ENCODE data around the gene H1-8. TPM values are rescaled to one million over a fixed set of nuclear protein-coding genes. Genes with fewer than 3 reads are reported as not detected.

The H1-8 gene
- polyA plus RNA-seq, 3 donors: not detected

GRCh38 chr3:129592381-129593131 is 49.6 kb downstream of the H1-8 start:
- peak; percentile 64 for DNase-seq

DNA sequence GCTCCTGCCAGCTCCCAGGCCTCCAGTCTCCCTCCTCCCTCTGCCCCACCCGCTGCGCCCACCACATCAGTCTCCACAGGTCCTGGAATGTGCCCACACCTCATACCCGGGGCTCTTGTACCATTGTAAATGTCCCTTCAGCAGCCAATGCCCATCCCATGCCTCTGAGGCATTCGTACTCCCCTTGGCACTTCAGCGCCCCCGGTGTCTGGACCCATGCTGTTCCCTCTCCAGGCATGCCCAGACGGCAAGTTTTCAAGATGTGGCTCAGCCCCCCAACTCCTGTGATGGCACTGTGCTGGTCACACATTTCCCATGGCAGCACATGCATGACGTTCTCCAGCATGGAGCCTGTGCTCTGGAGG is 50.2 kb downstream of the H1-8 start:
- no peak for DNase-seq

- DNase-seq: no peak
Observed at GRCh38 chr3:129593595-129594339, 50.8 kb downstream of the H1-8 start.

DNA sequence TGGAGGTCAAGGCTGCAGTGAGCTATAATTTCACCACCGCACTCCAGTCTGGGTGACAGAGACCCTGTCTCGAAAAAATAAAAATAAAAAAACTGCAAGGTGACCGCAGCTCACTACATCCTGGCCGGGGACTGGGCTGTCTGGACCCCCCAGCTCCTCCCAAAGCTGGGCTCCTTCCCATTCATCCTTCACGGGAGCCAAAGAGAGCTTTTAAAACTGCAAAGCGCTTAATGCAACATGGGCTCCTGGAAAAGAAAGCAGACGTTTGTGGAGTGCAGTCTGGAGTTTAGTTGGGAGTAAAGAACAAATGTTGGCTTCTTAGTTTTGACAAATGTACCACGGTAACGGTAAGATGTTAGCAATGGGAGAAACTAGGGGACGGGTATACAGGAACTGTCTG is 51.4 kb downstream of the H1-8 start:
- DNase-seq: no peak

- DNase-seq: no peak
Observed at GRCh38 chr3:129594907-129595390, 52.0 kb downstream of the H1-8 start.

DNA sequence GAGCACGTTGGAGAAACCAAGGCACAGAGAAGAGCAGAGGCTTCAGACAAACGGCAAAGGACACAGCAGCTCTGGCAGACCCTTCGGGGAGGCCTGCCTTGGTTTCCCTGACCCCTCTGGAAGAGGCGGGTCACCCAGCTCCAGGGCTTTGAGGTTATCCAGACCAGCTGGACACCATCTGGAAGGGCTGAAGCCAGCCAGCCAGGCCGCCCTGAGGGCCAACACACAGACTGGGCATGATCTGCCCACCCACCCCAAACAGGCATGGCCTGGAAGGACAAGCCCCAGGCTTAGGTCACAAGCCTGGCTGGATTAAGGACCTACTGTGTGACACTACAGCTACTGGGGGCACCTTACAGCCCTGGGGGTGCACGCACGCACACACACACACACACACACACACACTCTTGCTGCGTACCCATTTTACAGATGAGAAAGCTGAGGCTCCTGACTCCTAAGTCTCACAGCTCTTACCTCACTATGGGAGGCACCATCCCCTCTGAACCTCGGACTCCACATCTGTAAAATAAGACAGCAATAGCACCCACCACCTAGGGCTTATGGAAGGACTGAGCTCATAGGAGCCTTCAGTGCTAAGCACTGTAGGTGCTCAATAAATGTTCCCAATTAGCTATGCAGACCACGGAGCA is 52.7 kb downstream of the H1-8 start:
- DNase-seq: no peak

DNA sequence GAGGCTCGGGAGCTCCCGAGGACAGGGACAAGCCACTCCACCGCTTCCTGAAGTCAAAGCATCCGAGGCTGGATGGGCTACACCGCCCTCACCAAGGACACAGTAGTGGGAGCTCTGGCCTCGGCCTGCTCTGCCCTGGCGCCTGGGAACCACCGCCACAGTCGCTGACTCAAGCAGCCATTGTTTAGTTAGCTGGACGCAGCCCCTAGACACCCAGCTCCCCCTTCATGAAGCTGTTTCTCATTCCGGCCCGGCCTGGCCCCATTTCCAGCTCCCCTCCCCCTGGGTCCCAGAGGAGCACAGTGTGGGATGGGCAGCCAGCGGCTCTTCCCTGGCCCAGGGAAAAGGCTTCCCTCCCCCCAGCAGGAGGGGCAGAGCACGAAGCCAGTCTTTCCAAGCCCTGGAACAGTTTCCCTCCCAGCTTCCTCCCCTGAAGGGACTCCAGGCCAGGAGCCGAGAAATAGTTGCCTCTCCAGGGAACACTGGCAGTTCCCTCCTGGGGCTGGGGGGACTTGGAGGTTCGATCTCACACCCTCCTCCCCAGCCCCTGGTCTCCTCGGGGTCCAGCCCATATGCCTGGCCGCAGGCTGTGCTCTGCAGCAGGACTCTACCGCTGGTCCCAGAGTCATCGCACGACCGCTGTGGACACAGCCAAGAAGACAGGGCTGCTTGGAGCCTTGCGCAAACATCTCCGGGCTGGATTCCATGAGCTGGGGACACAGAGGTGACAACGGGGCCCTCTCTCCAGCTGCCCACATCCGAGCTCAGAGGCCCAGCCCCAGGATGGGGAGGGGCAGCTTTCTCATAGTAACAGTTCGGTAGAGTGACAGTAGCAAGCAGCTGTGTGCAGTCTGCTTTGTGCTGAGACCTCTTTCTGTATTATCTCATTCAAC is 53.5 kb downstream of the H1-8 start:
- DNase-seq: peak; percentile 88

DNA sequence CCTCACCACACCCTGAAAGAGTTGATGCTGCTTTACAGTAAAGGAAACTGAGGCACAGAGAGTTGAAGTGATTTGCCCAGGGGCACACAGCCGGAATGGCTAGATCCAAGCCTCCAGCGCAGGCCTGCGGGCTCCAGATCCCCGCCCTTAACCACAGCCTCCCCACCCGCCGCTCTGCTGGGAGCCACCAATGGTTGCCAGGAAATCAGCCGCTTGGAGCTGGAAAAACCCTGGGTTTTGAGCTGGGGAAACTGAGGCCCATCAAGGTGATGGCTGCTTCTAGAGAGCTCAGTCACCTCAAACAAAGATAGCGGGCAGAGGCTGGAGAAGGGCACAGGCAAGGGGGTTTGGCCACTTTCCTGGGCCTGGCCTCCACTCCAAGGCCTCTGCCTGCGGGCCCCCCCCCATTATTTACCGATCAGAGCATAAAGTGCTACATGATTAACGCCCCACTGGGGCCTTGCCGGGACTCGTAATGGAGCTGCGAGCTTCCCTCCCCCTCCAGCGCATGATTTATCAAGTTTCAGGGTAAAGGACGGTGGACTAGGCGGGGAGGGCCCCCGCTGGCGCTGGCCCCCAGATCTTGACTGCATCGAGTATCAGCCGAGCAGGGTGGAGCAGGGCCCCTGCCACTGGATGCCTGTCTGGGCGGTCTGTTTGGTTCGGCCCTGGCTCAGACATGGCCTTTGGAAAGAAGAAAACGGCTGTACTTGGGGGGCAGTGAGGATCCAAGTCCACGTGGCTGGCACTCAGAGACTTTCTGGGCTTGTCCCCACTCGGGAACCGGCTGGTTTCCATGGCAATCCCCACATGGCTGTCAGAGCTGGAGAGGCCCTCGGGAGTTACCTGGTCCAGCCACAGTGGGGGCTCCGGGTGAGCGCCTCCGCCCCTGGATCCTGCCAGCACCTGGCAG is 54.4 kb downstream of the H1-8 start:
- DNase-seq: peak; percentile 78

DNA sequence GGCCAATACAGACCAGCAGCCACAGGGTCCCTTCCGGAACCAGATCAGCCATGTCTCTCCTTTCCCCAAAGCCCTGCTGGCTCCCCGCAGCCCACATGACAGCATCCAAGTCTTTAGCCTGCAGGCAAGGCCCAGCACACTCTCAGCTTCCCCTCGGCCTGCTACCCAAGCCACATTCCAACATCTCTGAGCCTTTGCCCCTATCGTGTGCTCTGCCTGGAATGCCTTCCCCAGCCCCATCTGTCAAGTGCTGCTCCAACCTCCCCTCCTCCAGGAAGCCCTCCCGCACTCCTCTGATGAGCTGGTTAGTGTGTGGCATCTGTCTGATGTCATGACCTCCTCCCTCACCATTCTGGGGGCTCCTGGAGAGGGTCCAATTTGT is 55.0 kb downstream of the H1-8 start:
- DNase-seq: no peak

- no peak for DNase-seq
Observed at GRCh38 chr3:129598484-129598883, 55.5 kb downstream of the H1-8 start.

- no peak for DNase-seq
Observed at GRCh38 chr3:129599073-129599472, 56.1 kb downstream of the H1-8 start.

DNA sequence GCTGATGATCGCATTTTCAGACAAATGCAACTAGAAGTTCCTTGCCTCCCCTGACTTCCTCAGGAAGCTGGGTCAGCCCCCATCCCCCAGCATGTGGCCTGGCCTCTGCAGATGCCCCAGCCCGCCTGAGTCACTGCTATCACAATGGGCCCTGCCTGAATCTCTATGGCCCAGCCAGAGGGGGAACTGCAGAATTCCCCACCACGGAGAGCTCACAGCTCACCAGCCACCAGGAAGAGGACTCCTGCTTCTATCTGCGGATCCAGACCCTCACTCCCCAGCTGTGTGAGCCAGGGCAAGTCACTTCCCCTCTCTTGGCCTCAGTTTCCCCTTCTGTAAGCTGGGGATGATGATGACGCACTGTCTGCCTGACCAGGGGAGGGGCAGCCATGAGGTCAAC is 56.6 kb downstream of the H1-8 start:
- DNase-seq: no peak

DNA sequence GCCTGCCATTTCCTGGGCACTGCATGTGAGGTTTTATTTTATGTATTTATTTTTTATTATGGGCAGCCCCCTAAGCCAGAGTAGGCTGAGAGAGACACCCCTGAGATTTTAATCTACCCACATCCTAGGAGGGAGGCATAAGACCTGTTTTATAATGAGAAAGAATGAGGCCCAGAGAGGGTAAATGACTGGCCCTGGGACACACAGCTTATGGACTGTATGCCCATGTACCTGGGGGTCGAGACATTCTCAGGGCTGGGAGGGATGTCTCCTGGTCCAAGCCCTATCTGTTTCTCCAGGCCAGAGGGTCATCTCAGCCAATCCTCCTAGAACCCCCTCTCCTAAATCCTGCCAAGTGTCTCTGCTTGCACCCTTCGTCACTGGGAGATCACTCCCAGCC is 57.4 kb downstream of the H1-8 start:
- no peak for DNase-seq

Other genes starting within 250 kb of the H1-8 start
- gene EFCAB12, start 114.5 kb upstream of the H1-8 start, polyA plus RNA-seq (ENCODE audit: insufficient read length in 3 of 3): 1 to 10 TPM; 4.2 to 6.9 (median 5.7) TPM
- gene MBD4, start 103.2 kb upstream of the H1-8 start, polyA plus RNA-seq (ENCODE audit: insufficient read length in 3 of 3): 10 to 100 TPM; 41.8 to 50.0 (median 42.6) TPM
- gene IFT122, start 103.0 kb upstream of the H1-8 start, polyA plus RNA-seq (ENCODE audit: insufficient read length in 3 of 3): 10 to 100 TPM; 57.1 to 61.8 (median 59.1) TPM
- gene RHO, start 14.5 kb upstream of the H1-8 start, polyA plus RNA-seq (ENCODE audit: insufficient read length in 3 of 3): under 1 TPM; 0.07 to 0.34 (median 0.10) TPM
- gene PLXND1, start 63.5 kb downstream of the H1-8 start, polyA plus RNA-seq (ENCODE audit: insufficient read length in 3 of 3): 100 to 1,000 TPM; 135 to 142 (median 137) TPM

All from renal pelvis (tissue), 4 donors.